ENCODE results near the gene GPM6B. TPM values are rescaled to one million over a fixed set of nuclear protein-coding genes. Genes with fewer than 3 reads are reported as not detected.

The GPM6B gene
- total and polyA plus RNA-seq, 4 donors = 317 to 757 (median 477) TPM

GRCh38 chrX:13761606-13762414, 55.1 kb downstream of the GPM6B start:
- Histone ChIP-seq H3K4me1 (ENCODE audit: control insufficient read depth, insufficient read depth, low read length) (peaks cover 10% of the 10 kb centered on the region), H3K27ac (ENCODE audit: low read depth, low read length) (no peak overlapping the region), H3K27me3 (ENCODE audit: control insufficient read depth, insufficient read depth, low read length) (peaks cover 6% of the 10 kb centered on the region), H3K4me3 (ENCODE audit: low read depth, low read length) (no peak overlapping the region), H3K9me3 (ENCODE audit: control insufficient read depth, insufficient read depth, low read length) (no peaks in the 10 kb centered on the region), H3K36me3 (ENCODE audit: control insufficient read depth, insufficient read depth, low read length) (peaks cover 21% of the 10 kb centered on the region)
- WGBS (ENCODE audit: insufficient coverage) = no CpG with 5 or more reads among the region's 7 CpGs
- no peak for DNase-seq (ENCODE audit: low read depth in 4 of 6, low spot score in 6 of 6)

GRCh38 chrX:13760426-13760825, 56.5 kb downstream of the GPM6B start:
- H3K4me3 ChIP-seq (ENCODE audit: low read depth, low read length) = no peak overlapping the region
- H3K27me3 ChIP-seq (ENCODE audit: control insufficient read depth, insufficient read depth, low read length) = peaks cover 3% of the 10 kb centered on the region
- peaks cover 10% of the 10 kb centered on the region for H3K4me1 ChIP-seq (ENCODE audit: control insufficient read depth, insufficient read depth, low read length)
- peaks cover 15% of the 10 kb centered on the region for H3K36me3 ChIP-seq (ENCODE audit: control insufficient read depth, insufficient read depth, low read length)
- WGBS (ENCODE audit: insufficient coverage) = 86% methylated on average over 9 of the region's 13 CpGs
- DNase-seq (ENCODE audit: low read depth in 4 of 6, low spot score in 6 of 6) = no peak
- no peaks in the 10 kb centered on the region for H3K9me3 ChIP-seq (ENCODE audit: control insufficient read depth, insufficient read depth, low read length)
- no peak overlapping the region for H3K27ac ChIP-seq (ENCODE audit: low read depth, low read length)

GRCh38 chrX:13759152-13759718, 57.7 kb downstream of the GPM6B start:
- peaks cover 15% of the 10 kb centered on the region for H3K36me3 ChIP-seq (ENCODE audit: control insufficient read depth, insufficient read depth, low read length)
- peaks cover 4% of the 10 kb centered on the region for H3K4me1 ChIP-seq (ENCODE audit: control insufficient read depth, insufficient read depth, low read length)
- H3K9me3 ChIP-seq (ENCODE audit: control insufficient read depth, insufficient read depth, low read length) = no peaks in the 10 kb centered on the region
- peaks cover 3% of the 10 kb centered on the region for H3K27me3 ChIP-seq (ENCODE audit: control insufficient read depth, insufficient read depth, low read length)
- no peak overlapping the region for H3K4me3 ChIP-seq (ENCODE audit: low read depth, low read length)
- 92% methylated on average over 5 of the region's 8 CpGs for WGBS (ENCODE audit: insufficient coverage)
- H3K27ac ChIP-seq (ENCODE audit: low read depth, low read length) = no peak overlapping the region
- no peak for DNase-seq (ENCODE audit: low read depth in 4 of 6, low spot score in 6 of 6)

- Histone ChIP-seq H3K27ac (ENCODE audit: low read depth, low read length) (no peak overlapping the region), H3K4me1 (ENCODE audit: control insufficient read depth, insufficient read depth, low read length) (no peaks in the 10 kb centered on the region), H3K9me3 (ENCODE audit: control insufficient read depth, insufficient read depth, low read length) (no peaks in the 10 kb centered on the region), H3K27me3 (ENCODE audit: control insufficient read depth, insufficient read depth, low read length) (no peaks in the 10 kb centered on the region), H3K4me3 (ENCODE audit: low read depth, low read length) (no peak overlapping the region), H3K36me3 (ENCODE audit: control insufficient read depth, insufficient read depth, low read length) (peaks cover 15% of the 10 kb centered on the region)
- DNase-seq (ENCODE audit: low read depth in 4 of 6, low spot score in 6 of 6) = no peak
- WGBS (ENCODE audit: insufficient coverage) = 83% methylated on average over 1 of the region's 4 CpGs
Measured at GRCh38 chrX:13756381-13756780, 60.5 kb downstream of the GPM6B start.

- Histone ChIP-seq H3K4me3 (ENCODE audit: low read depth, low read length) (no peak overlapping the region), H3K4me1 (ENCODE audit: control insufficient read depth, insufficient read depth, low read length) (no peaks in the 10 kb centered on the region), H3K9me3 (ENCODE audit: control insufficient read depth, insufficient read depth, low read length) (no peaks in the 10 kb centered on the region), H3K36me3 (ENCODE audit: control insufficient read depth, insufficient read depth, low read length) (peaks cover 8% of the 10 kb centered on the region), H3K27ac (ENCODE audit: low read depth, low read length) (no peak overlapping the region), H3K27me3 (ENCODE audit: control insufficient read depth, insufficient read depth, low read length) (peaks cover 2% of the 10 kb centered on the region)
- 78% methylated on average over 1 of the region's 1 CpG for WGBS (ENCODE audit: insufficient coverage)
- no peak for DNase-seq (ENCODE audit: low read depth in 4 of 6, low spot score in 6 of 6)
Measured at GRCh38 chrX:13755254-13755653, 61.6 kb downstream of the GPM6B start.

- no peak overlapping the region for H3K4me3 ChIP-seq (ENCODE audit: low read depth, low read length)
- no CpG with 5 or more reads among the region's 1 CpG for WGBS (ENCODE audit: insufficient coverage)
- no peaks in the 10 kb centered on the region for H3K4me1 ChIP-seq (ENCODE audit: control insufficient read depth, insufficient read depth, low read length)
- peaks cover 2% of the 10 kb centered on the region for H3K27me3 ChIP-seq (ENCODE audit: control insufficient read depth, insufficient read depth, low read length)
- no peaks in the 10 kb centered on the region for H3K9me3 ChIP-seq (ENCODE audit: control insufficient read depth, insufficient read depth, low read length)
- DNase-seq (ENCODE audit: low read depth in 4 of 6, low spot score in 6 of 6) = no peak
- no peak overlapping the region for H3K27ac ChIP-seq (ENCODE audit: low read depth, low read length)
- H3K36me3 ChIP-seq (ENCODE audit: control insufficient read depth, insufficient read depth, low read length) = peaks cover 8% of the 10 kb centered on the region
Measured at GRCh38 chrX:13754765-13755164, 62.1 kb downstream of the GPM6B start.

- Histone ChIP-seq H3K4me1 (ENCODE audit: control insufficient read depth, insufficient read depth, low read length) (no peaks in the 10 kb centered on the region), H3K27ac (ENCODE audit: low read depth, low read length) (no peak overlapping the region), H3K4me3 (ENCODE audit: low read depth, low read length) (no peak overlapping the region), H3K9me3 (ENCODE audit: control insufficient read depth, insufficient read depth, low read length) (no peaks in the 10 kb centered on the region), H3K27me3 (ENCODE audit: control insufficient read depth, insufficient read depth, low read length) (peaks cover 2% of the 10 kb centered on the region), H3K36me3 (ENCODE audit: control insufficient read depth, insufficient read depth, low read length) (peaks cover 9% of the 10 kb centered on the region)
- DNase-seq (ENCODE audit: low read depth in 4 of 6, low spot score in 6 of 6) = no peak
- WGBS (ENCODE audit: insufficient coverage) = 74% methylated on average over 3 of the region's 3 CpGs
Measured at GRCh38 chrX:13752646-13753045, 64.2 kb downstream of the GPM6B start.

- Histone ChIP-seq H3K27me3 (ENCODE audit: control insufficient read depth, insufficient read depth, low read length) (peaks cover 2% of the 10 kb centered on the region), H3K4me3 (ENCODE audit: low read depth, low read length) (no peak overlapping the region), H3K9me3 (ENCODE audit: control insufficient read depth, insufficient read depth, low read length) (no peaks in the 10 kb centered on the region), H3K4me1 (ENCODE audit: control insufficient read depth, insufficient read depth, low read length) (no peaks in the 10 kb centered on the region), H3K27ac (ENCODE audit: low read depth, low read length) (no peak overlapping the region), H3K36me3 (ENCODE audit: control insufficient read depth, insufficient read depth, low read length) (peaks cover 9% of the 10 kb centered on the region)
- WGBS (ENCODE audit: insufficient coverage) = no CpG with 5 or more reads among the region's 3 CpGs
- no peak for DNase-seq (ENCODE audit: low read depth in 4 of 6, low spot score in 6 of 6)
Measured at GRCh38 chrX:13752141-13752540, 64.8 kb downstream of the GPM6B start.

GRCh38 chrX:13750812-13751211, 66.1 kb downstream of the GPM6B start:
- Histone ChIP-seq H3K4me1 (ENCODE audit: control insufficient read depth, insufficient read depth, low read length) (no peaks in the 10 kb centered on the region), H3K9me3 (ENCODE audit: control insufficient read depth, insufficient read depth, low read length) (no peaks in the 10 kb centered on the region), H3K4me3 (ENCODE audit: low read depth, low read length) (no peak overlapping the region), H3K36me3 (ENCODE audit: control insufficient read depth, insufficient read depth, low read length) (peaks cover 8% of the 10 kb centered on the region), H3K27ac (ENCODE audit: low read depth, low read length) (no peak overlapping the region), H3K27me3 (ENCODE audit: control insufficient read depth, insufficient read depth, low read length) (peaks cover 2% of the 10 kb centered on the region)
- no peak for DNase-seq (ENCODE audit: low read depth in 4 of 6, low spot score in 6 of 6)

GRCh38 chrX:13750204-13750603, 66.7 kb downstream of the GPM6B start:
- Histone ChIP-seq H3K27me3 (ENCODE audit: control insufficient read depth, insufficient read depth, low read length) (peaks cover 2% of the 10 kb centered on the region), H3K27ac (ENCODE audit: low read depth, low read length) (no peak overlapping the region), H3K9me3 (ENCODE audit: control insufficient read depth, insufficient read depth, low read length) (no peaks in the 10 kb centered on the region), H3K4me1 (ENCODE audit: control insufficient read depth, insufficient read depth, low read length) (no peaks in the 10 kb centered on the region), H3K36me3 (ENCODE audit: control insufficient read depth, insufficient read depth, low read length) (peaks cover 8% of the 10 kb centered on the region), H3K4me3 (ENCODE audit: low read depth, low read length) (no peak overlapping the region)
- peak in 2 of 6 donors; percentile 46 to 81 for DNase-seq (ENCODE audit: low read depth in 4 of 6, low spot score in 6 of 6)
